ENCODE results near the gene VPS13D. TPM values are rescaled to one million over a fixed set of nuclear protein-coding genes. Genes with fewer than 3 reads are reported as not detected.
A peak's percentile ranks its signal among the peaks of the same experiment; 100 is the strongest.

VPS13D gene
- total RNA-seq, 1 experiment from 2014 or later: 29.0 TPM

DNA sequence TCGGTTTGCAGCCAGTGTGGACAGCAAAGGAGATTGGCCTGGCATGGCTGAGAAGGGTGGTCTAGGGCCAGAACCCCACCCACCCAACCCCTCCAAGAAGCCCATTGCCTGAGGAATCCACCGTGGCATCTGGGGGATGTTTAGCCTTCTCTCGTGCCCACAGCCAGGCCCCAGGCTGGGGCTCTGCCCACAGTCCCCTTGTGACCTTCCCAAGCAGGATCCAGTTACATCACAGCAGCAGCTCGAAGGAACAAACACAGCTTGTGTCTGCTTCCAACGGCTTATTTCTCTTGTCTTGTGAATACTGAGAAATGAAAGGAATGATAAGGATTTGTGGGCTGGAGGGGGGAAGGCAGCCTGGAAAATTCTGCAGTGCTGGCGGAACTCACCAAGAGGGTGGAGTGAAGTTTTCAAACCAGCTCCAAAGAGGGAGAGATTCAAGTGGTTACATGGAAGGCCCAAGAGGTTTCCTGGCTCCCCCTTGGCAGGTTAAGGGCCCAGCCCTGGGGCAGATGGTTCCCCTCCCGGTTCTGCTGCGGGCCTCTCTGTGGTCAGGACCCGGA is 326.6 kb downstream of the VPS13D start (continued):
- TF ChIP-seq E2F5 (CRISPR knock-in tag; IDR thresholded peaks at IDR 0.05) (no peak), TP53 (CRISPR knock-in tag; IDR thresholded peaks at IDR 0.05) (no peak), RELA (CRISPR knock-in tag; IDR thresholded peaks at IDR 0.05; ENCODE audit: borderline replicate concordance) (no peak), ZNF396 (CRISPR knock-in tag; IDR thresholded peaks at IDR 0.05; ENCODE audit: borderline replicate concordance) (no peak), ZNF416 (CRISPR knock-in tag; IDR thresholded peaks at IDR 0.05) (no peak), ZNF423 (CRISPR knock-in tag; IDR thresholded peaks at IDR 0.05) (no peak), ATF1 (CRISPR knock-in tag; IDR thresholded peaks at IDR 0.05) (no peak), NR3C1 (CRISPR knock-in tag; conservative IDR thresholded peaks at IDR 0.05; ENCODE audit: low read depth) (no peak), CTCF (IDR thresholded peaks at IDR 0.05) (no peak)
- TF ChIP-seq, protein P1, sequence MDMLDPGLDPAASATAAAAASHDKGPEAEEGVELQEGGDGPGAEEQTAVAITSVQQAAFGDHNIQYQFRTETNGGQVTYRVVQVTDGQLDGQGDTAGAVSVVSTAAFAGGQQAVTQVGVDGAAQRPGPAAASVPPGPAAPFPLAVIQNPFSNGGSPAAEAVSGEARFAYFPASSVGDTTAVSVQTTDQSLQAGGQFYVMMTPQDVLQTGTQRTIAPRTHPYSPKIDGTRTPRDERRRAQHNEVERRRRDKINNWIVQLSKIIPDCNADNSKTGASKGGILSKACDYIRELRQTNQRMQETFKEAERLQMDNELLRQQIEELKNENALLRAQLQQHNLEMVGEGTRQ (CRISPR knock-in tag; IDR thresholded peaks at IDR 0.05): no peak
- TF ChIP-seq, protein P2, sequence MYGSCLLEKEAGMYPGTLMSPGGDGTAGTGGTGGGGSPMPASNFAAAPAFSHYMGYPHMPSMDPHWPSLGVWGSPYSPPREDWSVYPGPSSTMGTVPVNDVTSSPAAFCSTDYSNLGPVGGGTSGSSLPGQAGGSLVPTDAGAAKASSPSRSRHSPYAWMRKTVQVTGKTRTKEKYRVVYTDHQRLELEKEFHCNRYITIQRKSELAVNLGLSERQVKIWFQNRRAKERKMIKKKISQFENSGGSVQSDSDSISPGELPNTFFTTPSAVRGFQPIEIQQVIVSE (CRISPR knock-in tag; IDR thresholded peaks at IDR 0.05; ENCODE audit: borderline replicate concordance): no peak
- TF ChIP-seq, protein P3, sequence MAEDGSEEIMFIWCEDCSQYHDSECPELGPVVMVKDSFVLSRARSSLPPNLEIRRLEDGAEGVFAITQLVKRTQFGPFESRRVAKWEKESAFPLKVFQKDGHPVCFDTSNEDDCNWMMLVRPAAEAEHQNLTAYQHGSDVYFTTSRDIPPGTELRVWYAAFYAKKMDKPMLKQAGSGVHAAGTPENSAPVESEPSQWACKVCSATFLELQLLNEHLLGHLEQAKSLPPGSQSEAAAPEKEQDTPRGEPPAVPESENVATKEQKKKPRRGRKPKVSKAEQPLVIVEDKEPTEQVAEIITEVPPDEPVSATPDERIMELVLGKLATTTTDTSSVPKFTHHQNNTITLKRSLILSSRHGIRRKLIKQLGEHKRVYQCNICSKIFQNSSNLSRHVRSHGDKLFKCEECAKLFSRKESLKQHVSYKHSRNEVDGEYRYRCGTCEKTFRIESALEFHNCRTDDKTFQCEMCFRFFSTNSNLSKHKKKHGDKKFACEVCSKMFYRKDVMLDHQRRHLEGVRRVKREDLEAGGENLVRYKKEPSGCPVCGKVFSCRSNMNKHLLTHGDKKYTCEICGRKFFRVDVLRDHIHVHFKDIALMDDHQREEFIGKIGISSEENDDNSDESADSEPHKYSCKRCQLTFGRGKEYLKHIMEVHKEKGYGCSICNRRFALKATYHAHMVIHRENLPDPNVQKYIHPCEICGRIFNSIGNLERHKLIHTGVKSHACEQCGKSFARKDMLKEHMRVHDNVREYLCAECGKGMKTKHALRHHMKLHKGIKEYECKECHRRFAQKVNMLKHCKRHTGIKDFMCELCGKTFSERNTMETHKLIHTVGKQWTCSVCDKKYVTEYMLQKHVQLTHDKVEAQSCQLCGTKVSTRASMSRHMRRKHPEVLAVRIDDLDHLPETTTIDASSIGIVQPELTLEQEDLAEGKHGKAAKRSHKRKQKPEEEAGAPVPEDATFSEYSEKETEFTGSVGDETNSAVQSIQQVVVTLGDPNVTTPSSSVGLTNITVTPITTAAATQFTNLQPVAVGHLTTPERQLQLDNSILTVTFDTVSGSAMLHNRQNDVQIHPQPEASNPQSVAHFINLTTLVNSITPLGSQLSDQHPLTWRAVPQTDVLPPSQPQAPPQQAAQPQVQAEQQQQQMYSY (CRISPR knock-in tag; IDR thresholded peaks at IDR 0.05): no peak

- CTCF ChIA-PET: interaction anchor here (1.1 kb wide), 1 partner anchor 282 kb away, joined by 4 read pairs; no protein-coding TSS in a partner anchor
- Mint-ChIP-seq H3K27ac (peak overlapping the region; percentile 74; the same call in 1 of the 2 replicates), H3K9me3 (peaks cover 19% of the 10 kb centered on the region), H3K36me3 (peaks cover 6% of the 10 kb centered on the region), H3K27me3 (ENCODE audit: low read depth) (no peaks in the 10 kb centered on the region; the same call in none of the 2 replicates), H3K4me1 (peaks cover 13% of the 10 kb centered on the region), H3K4me3 (no peak overlapping the region)
- TF ChIP-seq ESRRA (CRISPR knock-in tag; IDR thresholded peaks at IDR 0.05; ENCODE audit: borderline replicate concordance): no peak
- 0 out of 2 replicates have a peak, but pooled peaks have one; percentile 26 for TF ChIP-seq ZNF121 (CRISPR knock-in tag; IDR thresholded peaks at IDR 0.05)
- DNase-seq (ENCODE audit: low spot score): no peak
- POLR2A ChIA-PET: interaction anchor here (1.4 kb wide), 1 partner anchor 38 kb away, joined by 5 read pairs; no protein-coding TSS in a partner anchor
- no peak for ATAC-seq
Measured at GRCh38 chr1:12556957-12557935, 327.4 kb downstream of the VPS13D start.

Measured in WTC11 (cell line).